ENCODE measurements around the gene FN3KRP.
"Not testable (repeated sequence)": the region's sequence is repeated elsewhere in the genome, so short reads cannot be mapped to it uniquely, and the experiment has no call there.

The FN3KRP gene

GRCh38 chr17:82750241-82750908 lies 33.9 kb downstream of the FN3KRP start:
- DNase-seq, result no peak

DNA sequence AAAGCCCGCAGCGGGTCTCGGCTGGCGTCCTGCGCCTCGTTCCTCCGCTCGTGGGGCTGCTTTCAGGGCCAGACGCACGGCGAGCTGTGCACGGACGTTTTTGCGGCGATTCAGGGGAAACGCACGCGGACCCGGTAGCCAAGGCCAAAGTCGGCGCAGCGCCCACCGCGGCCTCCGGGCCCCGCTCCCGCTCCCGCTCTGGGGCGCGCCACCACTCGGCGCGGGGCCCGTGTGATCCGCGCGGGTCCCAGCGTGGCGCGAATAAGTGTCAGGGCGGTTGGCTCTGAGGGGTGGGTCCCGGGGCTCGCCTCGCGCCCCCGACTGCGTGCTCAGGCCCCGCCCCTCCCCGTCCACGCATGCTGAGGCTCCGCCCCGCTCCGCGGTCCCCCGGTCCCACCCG lies 34.7 kb downstream of the FN3KRP start:
- no peak for DNase-seq

GRCh38 chr17:82751571-82752370 lies 35.3 kb downstream of the FN3KRP start, which contains the start of gene TBCD:
TBCD (plus strand) TSS chr17:82752065; CDS start chr17:82752194, 129 bp downstream.
- peak; percentile 39 for DNase-seq

DNA sequence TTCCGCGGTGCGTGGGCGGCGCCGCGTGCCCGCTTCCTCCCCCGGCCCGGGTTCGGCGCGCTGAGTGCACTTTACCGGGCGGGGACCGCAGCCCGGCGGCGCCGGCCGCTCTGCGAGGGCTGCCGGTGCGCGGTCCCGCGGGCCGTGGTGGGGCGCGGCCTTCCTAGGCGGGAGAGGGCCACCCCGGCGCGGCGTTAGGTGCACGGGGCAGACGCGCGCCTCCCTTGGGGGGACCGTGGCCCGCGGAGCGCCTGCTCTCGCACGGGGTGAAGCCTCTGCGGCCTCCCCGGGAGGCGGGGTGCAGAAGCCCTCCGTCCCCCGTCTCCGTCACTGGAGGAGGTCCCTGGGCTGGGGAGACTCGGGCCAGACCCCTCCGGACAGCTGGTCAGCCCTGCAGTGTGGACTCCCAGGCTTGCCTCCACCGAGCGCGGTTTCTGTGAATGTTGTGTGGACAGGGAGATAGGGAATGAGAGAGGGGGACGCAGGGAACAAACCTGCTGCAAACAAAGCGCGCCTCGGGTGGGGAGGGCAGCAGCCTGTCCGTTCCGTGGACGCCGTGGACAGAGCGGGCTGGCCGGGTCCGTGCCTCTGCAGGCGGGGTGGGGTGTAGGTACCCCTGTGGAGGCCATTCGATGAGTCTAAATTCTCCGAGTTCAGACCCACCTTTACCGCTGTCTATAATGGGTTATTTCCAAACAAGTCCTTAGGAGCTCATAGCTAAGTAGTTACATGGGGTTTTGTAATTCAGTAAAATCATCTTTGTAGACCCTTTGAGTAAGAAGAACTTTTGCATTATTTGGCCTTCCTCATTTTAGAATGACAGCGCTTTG lies 36.1 kb downstream of the FN3KRP start:
- peak; percentile 6 for DNase-seq

DNA sequence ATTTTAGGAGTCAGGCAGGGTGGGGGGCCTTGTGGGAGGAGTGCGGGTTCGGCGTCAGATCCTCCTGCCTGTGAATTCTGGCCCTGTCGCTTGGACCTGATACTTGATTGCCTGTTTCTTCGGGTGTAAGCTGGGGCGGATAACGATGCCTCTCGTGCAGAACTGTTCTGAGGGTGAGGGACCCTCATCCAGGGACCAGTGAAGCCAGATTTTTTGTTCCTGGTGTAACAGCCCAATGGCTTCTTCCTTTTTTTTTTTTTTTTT lies 36.6 kb downstream of the FN3KRP start:
- no peak for DNase-seq

DNA sequence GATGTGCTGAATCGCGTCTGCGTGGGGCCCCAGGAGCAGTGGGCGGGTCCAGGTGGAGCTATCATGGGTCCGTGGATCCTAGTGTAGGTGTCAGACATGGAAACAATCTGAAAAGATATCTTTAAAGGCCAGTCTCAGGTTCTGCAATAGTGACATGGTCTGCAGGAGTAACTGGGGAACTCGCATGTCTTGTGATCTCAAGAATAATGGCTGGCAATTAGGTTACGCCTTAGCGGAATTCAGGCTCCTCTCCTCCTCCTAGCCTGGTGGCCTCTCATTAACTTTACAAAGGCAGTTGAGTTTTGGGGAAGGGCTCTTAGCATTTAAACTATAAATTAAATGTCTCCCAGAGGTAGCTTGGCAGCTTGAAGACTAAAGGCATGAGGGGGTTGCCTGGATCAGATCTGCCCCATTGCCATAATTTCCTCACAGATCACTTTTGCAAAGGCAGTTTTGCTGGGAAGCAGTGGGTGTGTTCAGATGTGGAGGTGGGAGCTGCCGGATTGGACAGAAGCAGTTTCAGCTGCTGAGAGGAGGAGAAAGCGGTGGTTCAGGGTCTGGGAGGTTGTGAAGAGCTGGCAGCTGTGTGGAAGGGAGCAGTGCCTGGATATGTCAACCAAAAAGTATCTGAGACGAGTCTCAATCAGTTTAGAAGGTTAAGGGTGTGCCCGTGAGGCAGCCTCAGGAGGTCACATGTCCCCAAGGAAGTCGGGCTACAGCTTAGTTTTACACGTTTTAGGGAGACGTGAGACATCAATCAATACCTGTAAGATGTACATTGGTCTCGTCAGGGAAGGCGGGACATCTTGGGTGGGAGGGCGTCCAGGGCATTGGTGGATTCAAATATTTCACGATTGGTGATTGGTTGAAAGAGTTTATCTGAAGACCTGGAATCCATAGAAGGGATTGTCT lies 38.0 kb downstream of the FN3KRP start:
- DNase-seq, result no peak

DNA sequence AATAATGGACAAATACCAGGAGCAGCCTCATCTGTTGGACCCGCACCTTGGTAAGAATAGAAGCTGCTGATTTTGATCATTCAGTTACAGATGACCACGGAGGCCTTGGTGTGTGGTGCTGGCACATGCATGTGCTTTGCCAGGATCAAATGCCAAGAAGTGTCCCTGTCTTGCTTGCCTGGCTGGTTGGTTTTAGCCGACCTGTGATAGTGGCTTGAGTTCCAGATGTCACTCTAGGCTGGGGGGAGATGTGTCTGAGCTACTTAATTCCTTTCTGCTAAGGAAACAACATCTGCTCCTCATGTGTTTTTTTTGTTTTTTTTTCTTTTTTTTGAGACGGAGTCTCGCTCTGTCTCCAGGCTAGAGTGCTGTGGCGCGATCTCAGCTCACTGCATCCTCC lies 39.7 kb downstream of the FN3KRP start:
- no peak for DNase-seq

GRCh38 chr17:82765371-82765770 lies 48.9 kb downstream of the FN3KRP start:
- no peak for DNase-seq

DNA sequence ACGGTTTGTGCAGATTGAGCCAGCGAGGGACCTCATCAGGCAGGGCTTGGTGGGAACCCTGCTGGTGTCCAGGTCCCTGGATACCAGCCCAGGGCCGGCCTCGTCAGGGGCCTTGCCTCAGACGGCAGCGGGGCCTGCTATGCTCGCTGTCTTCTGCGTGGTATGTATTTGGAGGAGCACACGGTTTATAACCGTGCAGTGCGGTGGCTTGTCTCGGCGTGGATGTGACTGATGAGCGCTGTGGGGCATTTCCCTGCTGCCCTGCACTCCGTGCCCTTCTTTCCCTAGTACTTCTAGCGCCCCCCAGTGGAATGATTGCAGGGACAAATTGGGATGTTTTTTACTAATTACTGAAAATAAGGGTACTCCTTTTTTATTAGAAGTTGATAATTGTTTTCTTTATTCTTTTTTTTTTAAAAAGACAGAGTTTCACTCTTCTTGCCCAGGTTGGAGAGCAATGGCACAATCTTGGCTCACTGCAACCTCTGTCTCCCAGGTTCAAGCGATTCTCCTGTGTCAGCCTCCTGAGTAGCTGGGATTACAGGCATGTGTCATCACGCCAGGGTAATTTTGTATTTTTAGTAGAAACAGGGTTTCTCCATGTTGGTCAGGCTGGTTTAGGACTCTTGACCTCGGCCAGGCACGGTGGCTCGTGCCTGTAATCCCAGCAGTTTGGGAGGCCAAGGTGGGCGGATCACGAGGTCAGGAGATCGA lies 50.7 kb downstream of the FN3KRP start:
- DNase-seq, result no peak

DNA sequence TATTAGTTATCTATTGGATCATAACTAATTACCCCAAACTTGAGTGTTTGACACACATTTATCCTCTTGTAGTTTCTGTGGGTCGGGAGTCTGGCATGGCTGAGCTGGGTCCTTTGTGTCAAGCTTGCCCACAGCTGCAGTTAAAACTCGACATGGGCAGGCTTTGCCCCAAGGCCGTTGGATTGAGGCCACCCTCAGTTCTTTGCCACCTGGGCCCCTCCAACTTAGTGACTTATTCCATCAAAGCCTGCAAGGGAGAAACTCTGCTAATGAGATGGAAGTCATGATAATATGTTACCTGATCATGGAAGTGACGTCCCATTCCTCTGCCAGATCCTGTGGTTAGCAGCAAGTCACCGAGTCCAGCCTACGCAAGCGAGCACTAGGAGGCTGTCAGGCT lies 52.5 kb downstream of the FN3KRP start:
- DNase-seq, result no peak

- DNase-seq, result peak; percentile 16
Observed at GRCh38 chr17:82772026-82772425, 55.5 kb downstream of the FN3KRP start.

DNA sequence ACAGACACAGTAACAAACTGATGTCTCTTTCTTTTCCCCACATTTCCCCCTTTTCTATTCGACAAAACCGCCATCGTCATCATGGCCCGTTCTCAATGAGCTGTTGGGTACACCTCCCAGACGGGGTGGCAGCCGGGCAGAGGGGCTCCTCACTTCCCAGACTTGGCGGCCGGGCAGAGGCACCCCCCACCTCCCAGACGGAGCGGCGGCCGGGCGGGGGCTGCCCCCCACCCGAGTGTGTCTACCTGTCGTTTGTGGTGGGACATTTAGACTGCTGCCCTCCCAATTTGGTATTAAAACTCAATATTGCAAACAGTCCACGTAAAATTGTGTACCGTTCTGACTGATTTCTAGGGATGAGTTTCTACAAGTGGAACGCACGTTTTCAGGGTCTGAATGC lies 58.0 kb downstream of the FN3KRP start:
- not testable (repeated sequence) for DNase-seq

DNA sequence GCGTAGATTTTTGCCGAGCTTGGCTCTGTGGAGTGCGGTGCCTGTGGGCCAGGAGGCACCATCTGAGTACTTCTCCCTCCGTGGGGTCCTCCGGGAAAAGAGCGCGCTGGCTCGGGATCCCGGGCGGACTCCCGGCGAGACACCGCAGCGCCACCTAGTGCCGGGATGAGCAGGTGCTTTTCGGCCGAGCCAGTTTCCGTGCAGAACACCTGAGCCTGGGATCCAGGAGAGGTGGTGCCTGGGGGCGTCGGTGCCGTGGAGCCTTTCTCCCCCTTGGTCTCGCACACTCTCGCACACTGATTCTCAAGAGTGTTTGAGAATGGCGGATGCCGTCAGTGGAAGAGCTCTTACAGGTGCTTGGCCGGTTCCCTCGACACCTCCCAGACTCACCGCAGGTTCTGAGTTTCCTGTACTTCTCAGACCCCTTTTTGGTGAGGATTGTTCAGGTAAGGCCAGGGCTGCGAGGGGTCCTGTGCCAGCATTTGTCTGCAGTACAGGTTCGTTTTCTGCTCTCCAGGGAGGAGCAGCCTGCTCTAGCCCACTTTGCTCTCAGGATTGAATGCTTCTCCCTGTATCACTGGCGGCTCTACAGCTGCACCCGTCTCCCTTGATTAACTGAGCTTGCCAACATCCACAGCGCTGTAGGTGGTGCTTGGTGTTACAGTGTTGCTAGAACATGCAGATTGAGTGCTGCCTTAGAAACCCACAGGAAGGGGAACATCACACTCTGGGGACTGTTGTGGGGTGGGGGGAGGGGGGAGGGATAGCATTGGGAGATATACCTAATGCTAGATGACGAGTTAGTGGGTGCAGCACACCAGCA lies 58.7 kb downstream of the FN3KRP start:
- DNase-seq, result no peak

DNA sequence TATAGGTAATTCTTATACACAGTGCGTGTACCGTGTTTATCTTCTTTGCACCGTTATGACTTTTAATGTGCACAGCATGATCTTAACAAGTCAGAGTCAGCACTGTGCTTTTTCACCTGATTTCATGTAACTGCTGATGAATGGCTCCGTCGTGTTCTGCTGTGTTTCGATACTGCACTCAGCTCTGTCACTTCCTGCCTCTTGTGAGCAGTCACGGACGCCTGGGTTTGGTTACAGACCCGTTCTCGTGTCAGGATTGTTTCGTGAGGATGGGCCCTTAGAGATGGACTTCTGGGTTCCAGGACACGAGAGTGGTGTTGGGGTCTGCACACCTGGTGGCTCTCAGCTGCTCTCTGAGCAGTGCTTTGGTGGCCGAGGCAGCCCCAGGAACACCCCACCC lies 59.9 kb downstream of the FN3KRP start:
- DNase-seq, result no peak

All from kidney glomerular epithelial cell (primary cell).